Measurements from ENCODE around the gene BLMH. TPM values are rescaled to one million over a fixed set of nuclear protein-coding genes. Genes with fewer than 3 reads are reported as not detected.

The BLMH gene
- total and polyA plus RNA-seq, 9 of the 15 experiments (the other 6 are each of a cell fraction or from before 2014, with no cell fraction given), result 26.0 to 118 (median 67.3) TPM

DNA sequence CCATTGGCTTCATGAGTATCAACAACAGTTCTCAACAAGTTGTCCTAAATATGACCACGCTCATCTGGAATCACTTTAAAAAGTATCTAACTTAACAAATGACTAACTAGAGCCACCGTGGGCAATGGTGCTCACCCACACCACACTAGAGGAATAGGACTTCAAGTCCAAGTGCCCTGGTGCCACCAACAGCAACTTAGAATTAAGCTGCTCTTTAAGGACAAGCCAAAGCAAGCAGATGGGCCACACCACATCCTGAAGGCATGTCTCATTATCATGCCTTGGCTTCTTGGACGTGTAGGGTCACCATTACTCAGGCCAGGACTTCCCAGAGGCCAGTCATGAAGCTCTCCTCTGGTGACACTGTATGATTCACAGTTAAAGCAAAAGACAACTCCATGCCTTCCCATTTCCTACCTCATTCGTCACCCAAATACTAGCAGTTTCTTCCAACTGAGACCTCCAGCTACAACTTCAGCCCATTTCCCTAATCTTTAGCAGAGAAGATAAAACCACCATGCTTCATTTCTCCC is 46.8 kb downstream of the BLMH start (continued):
- TF ChIP-seq YY1 (IDR thresholded peaks at IDR 0.05; ENCODE audit: borderline replicate concordance in 1 of 3, control insufficient read depth in 1 of 3, extremely low read depth in 1 of 3, insufficient read depth in 3 of 3, insufficient read length in 1 of 3, insufficient replicate concordance in 2 of 3, low read depth in 1 of 3, low read length in 2 of 3), result no peak
- TF ChIP-seq POLR2A (conservative IDR thresholded peaks at IDR 0.05), result no peak; the same call in 1 of the 2 replicates
- no peak for TF ChIP-seq ETV5 (CRISPR knock-in tag; IDR thresholded peaks at IDR 0.05; ENCODE audit: low read depth)
- peak; percentile 32; the same call in 1 of the 2 replicates for TF ChIP-seq EHMT2 (IDR thresholded peaks at IDR 0.05)

DNA sequence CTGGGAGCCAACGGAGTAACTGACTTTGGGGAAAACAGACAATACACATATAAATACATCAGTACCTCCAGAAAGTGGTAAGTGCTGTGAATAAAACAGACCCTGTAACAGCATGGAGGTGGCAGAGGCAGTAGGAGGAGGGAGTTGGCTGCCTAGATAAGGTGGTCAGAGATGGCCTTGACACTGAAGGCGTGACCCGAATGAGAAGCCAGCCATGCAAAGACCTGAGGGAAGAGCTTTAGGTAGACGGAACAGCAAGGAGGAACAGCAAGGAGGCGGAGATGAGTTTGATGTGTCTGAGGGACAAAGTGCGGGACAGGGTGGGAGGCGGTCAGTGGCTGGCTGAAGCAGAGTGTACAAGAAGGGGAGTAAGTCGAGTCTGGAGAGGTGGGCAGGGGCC is 48.2 kb downstream of the BLMH start:
- BruUV-seq (replicated peaks), result no TSS peak
- peak; percentile 69 for FAIRE-seq

More for the DNA sequence above, 48.2 kb downstream of the BLMH start:
- Histone ChIP-seq H3K4me1 (replicated peaks in 1 of 2; ENCODE audit: control insufficient read depth in 2 of 2, insufficient read depth in 2 of 2, low read length in 2 of 2) (peaks cover 4 to 5% of the 10 kb centered on the region in 2 experiments; a peak in 4 of 5 replicates), H4K20me1 (replicated peaks; ENCODE audit: control insufficient read depth, insufficient read depth, low read length) (no peaks in the 10 kb centered on the region), H3K27ac (ENCODE audit: extremely low read depth, low read depth, low read length) (no peak overlapping the region), H3K9me3 (replicated peaks; ENCODE audit: control insufficient read depth, insufficient read depth, low read depth, low read length) (no peaks in the 10 kb centered on the region), H3K27me3 (ENCODE audit: control insufficient read depth in 2 of 2, insufficient read depth in 2 of 2, low read length in 2 of 2) (peaks cover 0 to 3% of the 10 kb centered on the region in 2 experiments; a peak in 2 of 5 replicates), H3K4me3 (no peak overlapping the region), H3K4me2 (ENCODE audit: insufficient read depth, low read length) (peak overlapping the region; percentile 24), H2AFZ (ENCODE audit: low read depth, low read length) (no peak overlapping the region), H3K79me2 (ENCODE audit: control insufficient read depth, insufficient read depth, low read length) (no peaks in the 10 kb centered on the region), H3K9ac (ENCODE audit: insufficient read depth in 1 of 2, low read depth in 2 of 2, low read length in 2 of 2) (peak overlapping the region in 1 of 2 experiments; percentile 24; a peak in 1 of 4 replicates), H3K9me1 (ENCODE audit: control insufficient read depth, insufficient read depth, low read length) (peaks cover 4% of the 10 kb centered on the region), H3K36me3 (ENCODE audit: control insufficient read depth, insufficient read depth, low read length) (peaks cover 23% of the 10 kb centered on the region)
- ATAC-seq (peak; percentile 58), DNase-seq (ENCODE audit: extremely low read depth in 1 of 4, low spot score in 3 of 4) (peak in 1 of 4 experiments; percentile 32)
- ChIA-PET POLR2A (interaction anchor here (0.8 kb wide), 1 partner anchor 22 kb away, joined by 4 read pairs; no protein-coding TSS in a partner anchor), CTCF (ENCODE audit: low intra/inter-chr PET ratio) (no interaction called here)
- 34% methylated on average over 8 of the region's 8 CpGs for WGBS (ENCODE audit: insufficient coverage, low coverage, missing lambda C conversion rate)
- in situ Hi-C loops (cut with MboI), result no loop called here
- TF ChIP-seq, protein P1, sequence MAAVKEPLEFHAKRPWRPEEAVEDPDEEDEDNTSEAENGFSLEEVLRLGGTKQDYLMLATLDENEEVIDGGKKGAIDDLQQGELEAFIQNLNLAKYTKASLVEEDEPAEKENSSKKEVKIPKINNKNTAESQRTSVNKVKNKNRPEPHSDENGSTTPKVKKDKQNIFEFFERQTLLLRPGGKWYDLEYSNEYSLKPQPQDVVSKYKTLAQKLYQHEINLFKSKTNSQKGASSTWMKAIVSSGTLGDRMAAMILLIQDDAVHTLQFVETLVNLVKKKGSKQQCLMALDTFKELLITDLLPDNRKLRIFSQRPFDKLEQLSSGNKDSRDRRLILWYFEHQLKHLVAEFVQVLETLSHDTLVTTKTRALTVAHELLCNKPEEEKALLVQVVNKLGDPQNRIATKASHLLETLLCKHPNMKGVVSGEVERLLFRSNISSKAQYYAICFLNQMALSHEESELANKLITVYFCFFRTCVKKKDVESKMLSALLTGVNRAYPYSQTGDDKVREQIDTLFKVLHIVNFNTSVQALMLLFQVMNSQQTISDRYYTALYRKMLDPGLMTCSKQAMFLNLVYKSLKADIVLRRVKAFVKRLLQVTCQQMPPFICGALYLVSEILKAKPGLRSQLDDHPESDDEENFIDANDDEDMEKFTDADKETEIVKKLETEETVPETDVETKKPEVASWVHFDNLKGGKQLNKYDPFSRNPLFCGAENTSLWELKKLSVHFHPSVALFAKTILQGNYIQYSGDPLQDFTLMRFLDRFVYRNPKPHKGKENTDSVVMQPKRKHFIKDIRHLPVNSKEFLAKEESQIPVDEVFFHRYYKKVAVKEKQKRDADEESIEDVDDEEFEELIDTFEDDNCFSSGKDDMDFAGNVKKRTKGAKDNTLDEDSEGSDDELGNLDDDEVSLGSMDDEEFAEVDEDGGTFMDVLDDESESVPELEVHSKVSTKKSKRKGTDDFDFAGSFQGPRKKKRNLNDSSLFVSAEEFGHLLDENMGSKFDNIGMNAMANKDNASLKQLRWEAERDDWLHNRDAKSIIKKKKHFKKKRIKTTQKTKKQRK (IDR thresholded peaks at IDR 0.05; ENCODE audit: borderline replicate concordance, low read depth, low read length), result no peak
- TF ChIP-seq POLR2A (conservative IDR thresholded peaks at IDR 0.05), result 0 out of 2 replicates have a peak, but pooled peaks have one; percentile 16
- intact Hi-C loops (cut with micrococcal nuclease), result no loop called here

Data from K562 (cell line).